Mammary epithelial cell (primary cell): Measurements from ENCODE around the gene PAK4.

Source experiments
- EZH2 ChIP-seq: IDR thresholded peaks from 2 replicates; pipeline ENCODE4 v1.6.1; 2012; ENCODE audit warnings: low read length, inconsistent platforms, borderline replicate concordance
- TF ChIP-seq, protein P1 (sequence below), 2 donors: IDR thresholded peaks in 1 of 2; conservative IDR thresholded peaks in 1 of 2; 2 replicates each; pipeline ENCODE4 v1.5.1; 2011 to 2012; ENCODE audit warnings: inconsistent platforms in 2 of 2, low read length in 2 of 2, mild to moderate bottlenecking in 2 of 2, control low read depth in 1 of 2, low read depth in 1 of 2; ENCODE audit not compliant: insufficient read depth in 1 of 2; ENCODE audit errors: extremely low read depth in 1 of 2

DNA sequence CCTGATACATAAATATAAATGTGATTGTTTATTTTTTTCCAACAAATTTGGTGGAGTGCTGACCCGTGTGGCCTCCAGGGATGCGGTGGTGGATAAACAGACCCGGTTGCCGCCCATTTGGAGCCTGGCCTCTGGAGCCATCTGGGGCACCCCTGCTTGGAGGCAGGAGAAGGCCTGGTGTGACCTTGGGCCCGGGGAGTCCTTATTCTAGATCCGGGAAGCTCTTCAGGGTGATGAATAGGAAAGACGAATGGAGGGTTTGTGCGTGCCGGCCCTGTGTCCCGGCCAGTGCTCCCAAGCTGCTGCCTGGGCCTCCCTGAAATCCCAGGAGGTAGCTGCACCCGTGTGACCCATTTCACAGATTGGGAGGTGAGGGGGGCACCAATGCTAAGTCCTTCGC is 11.5 kb downstream of the PAK4 start:
- TF ChIP-seq EZH2 = no peak
- TF ChIP-seq, protein P1, sequence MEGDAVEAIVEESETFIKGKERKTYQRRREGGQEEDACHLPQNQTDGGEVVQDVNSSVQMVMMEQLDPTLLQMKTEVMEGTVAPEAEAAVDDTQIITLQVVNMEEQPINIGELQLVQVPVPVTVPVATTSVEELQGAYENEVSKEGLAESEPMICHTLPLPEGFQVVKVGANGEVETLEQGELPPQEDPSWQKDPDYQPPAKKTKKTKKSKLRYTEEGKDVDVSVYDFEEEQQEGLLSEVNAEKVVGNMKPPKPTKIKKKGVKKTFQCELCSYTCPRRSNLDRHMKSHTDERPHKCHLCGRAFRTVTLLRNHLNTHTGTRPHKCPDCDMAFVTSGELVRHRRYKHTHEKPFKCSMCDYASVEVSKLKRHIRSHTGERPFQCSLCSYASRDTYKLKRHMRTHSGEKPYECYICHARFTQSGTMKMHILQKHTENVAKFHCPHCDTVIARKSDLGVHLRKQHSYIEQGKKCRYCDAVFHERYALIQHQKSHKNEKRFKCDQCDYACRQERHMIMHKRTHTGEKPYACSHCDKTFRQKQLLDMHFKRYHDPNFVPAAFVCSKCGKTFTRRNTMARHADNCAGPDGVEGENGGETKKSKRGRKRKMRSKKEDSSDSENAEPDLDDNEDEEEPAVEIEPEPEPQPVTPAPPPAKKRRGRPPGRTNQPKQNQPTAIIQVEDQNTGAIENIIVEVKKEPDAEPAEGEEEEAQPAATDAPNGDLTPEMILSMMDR (conservative IDR thresholded peaks at IDR 0.05 in 1 of 2, IDR thresholded peaks at IDR 0.05 in 1 of 2; ENCODE audit: extremely low read depth in 1 of 2, insufficient read depth in 1 of 2, low read depth in 1 of 2, low read length in 2 of 2) = no peak
